Measurements from ENCODE around the gene NAV2. TPM values are rescaled to one million over a fixed set of nuclear protein-coding genes. Genes with fewer than 3 reads are reported as not detected.

NAV2 gene
- total and polyA plus RNA-seq, 4 experiments from 2014 or later, result 1.1 to 6.2 (median 4.2) TPM; not detected in 1

DNA sequence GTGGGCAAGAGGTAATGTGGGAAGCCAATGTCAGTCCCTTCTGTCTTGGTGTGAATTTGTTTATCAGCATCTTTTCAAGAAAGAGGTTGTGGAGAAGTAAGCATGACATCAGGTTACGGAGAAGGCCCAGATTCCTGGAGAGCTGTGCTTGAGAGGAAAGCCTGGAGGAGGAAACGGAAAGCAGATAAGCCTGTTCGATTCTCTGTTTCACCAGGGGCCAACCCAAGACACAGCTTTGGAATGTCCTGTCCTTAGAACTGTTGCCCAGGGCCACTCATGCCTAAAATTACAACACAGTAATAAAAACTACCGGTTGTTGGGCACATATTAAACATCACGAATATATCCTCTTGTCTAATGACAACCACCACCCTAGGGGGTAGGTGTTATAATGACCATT, 148.5 kb downstream of the NAV2 start:
- ChIA-PET CTCF (ENCODE audit: partially characterized antibody) (no interaction called here), POLR2A (ENCODE audit: partially characterized antibody) (no interaction called here)
- Histone ChIP-seq H3K27ac (ENCODE audit: low read depth, low read length) (no peak overlapping the region), H3K36me3 (ENCODE audit: insufficient read depth, low read length) (no peaks in the 10 kb centered on the region), H3K27me3 (ENCODE audit: insufficient read depth, low read length) (no peaks in the 10 kb centered on the region), H3K4me3 (ENCODE audit: low read length in 2 of 2) (no peak overlapping the region), H3K9me3 (ENCODE audit: control insufficient read depth in 1 of 2, low read length in 2 of 2) (no peaks in the 10 kb centered on the region), H3K4me1 (ENCODE audit: insufficient read depth, low read length) (no peaks in the 10 kb centered on the region)
- H3K27ac Mint-ChIP-seq, result no peak overlapping the region
- no peaks in the 10 kb centered on the region for H3K36me3 Mint-ChIP-seq
- no peaks in the 10 kb centered on the region for H3K4me1 Mint-ChIP-seq
- intact Hi-C loops (cut with micrococcal nuclease), result no loop called here
- no peaks in the 10 kb centered on the region for H3K9me3 Mint-ChIP-seq
- H3K4me3 Mint-ChIP-seq, result no peak overlapping the region
- H3K27me3 Mint-ChIP-seq, result no peaks in the 10 kb centered on the region
- DNase-seq, result no peak

DNA sequence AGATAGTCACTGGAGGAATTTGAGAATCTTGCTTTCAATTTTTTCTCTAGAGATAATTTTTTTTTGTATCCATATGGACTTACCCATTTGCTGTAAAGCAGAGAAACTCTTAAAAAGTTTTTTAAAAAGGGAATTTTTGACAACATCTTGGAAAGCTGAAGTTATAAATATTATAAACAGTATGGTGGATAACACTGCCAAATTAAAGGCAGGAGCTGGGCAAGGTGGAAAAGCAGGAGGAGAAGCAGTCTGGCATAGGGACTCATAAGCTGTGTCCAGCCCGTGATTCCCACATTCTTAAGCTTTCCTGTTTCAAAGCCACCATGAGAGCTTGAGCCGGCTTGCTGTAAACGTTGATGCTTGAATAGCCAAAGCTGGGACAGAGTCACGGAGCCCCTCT, 149.5 kb downstream of the NAV2 start:
- ChIA-PET POLR2A (ENCODE audit: partially characterized antibody) (no interaction called here), CTCF (ENCODE audit: partially characterized antibody) (no interaction called here)
- H3K36me3 Mint-ChIP-seq, result no peaks in the 10 kb centered on the region
- H3K4me3 Mint-ChIP-seq, result no peak overlapping the region
- no peaks in the 10 kb centered on the region for H3K4me1 Mint-ChIP-seq
- Histone ChIP-seq H3K4me3 (ENCODE audit: low read length in 2 of 2) (no peak overlapping the region), H3K27me3 (ENCODE audit: insufficient read depth, low read length) (no peaks in the 10 kb centered on the region), H3K36me3 (ENCODE audit: insufficient read depth, low read length) (no peaks in the 10 kb centered on the region), H3K9me3 (ENCODE audit: control insufficient read depth in 1 of 2, low read length in 2 of 2) (no peaks in the 10 kb centered on the region), H3K27ac (ENCODE audit: low read depth, low read length) (no peak overlapping the region), H3K4me1 (ENCODE audit: insufficient read depth, low read length) (no peaks in the 10 kb centered on the region)
- intact Hi-C loops (cut with micrococcal nuclease), result no loop called here
- no peak overlapping the region for H3K27ac Mint-ChIP-seq
- DNase-seq, result no peak
- H3K27me3 Mint-ChIP-seq, result no peaks in the 10 kb centered on the region
- no peaks in the 10 kb centered on the region for H3K9me3 Mint-ChIP-seq

DNA sequence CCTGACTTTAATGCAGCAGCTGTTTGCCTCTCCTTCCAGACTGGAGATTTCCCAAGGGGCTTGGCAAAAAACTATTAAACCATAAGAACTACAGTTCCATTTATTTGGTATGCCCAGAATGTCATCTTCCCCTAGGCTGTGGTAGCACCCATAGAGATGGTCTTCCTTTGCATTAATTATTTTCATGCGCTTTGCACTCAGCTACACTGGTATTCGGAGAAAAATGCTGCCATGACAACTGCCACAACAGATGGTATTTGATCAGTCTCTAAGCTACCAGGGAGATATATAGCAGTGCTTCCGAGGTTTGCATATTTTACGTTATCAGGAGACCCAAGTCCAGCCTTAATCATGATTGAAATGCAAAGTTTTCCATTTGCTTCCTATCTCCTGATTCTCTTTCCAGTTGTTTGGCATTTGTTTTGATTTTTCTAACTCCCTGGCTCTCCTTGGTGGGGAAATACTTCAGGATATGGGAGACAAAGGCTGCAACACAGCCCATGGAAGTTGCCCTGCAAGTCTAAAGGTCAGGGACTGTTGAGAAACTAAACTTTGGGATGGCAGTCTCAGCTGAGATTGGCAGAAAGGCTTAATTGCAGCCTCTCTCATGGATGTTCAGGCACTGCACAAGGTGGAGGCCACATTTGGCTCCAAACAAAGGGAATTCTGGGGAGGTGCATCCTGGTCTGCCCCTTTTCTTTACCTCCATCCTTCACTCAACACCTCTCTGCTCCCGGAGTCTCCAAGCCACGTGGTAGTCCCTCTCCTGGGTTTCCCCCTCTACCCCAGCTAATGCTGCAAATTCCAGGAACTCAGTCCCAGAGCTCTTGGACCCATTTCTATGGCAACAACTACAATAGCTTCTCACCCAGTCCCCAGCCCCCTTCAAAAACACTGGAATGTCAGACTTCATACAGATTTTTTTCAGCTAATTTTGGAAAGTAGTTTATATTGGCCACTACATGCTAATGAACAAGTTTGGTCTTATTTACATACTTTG, 151.8 kb downstream of the NAV2 start:
- Mint-ChIP-seq H3K27ac (no peak overlapping the region), H3K36me3 (no peaks in the 10 kb centered on the region), H3K4me3 (no peak overlapping the region), H3K9me3 (no peaks in the 10 kb centered on the region), H3K27me3 (no peaks in the 10 kb centered on the region), H3K4me1 (no peaks in the 10 kb centered on the region)
- Histone ChIP-seq H3K4me1 (ENCODE audit: insufficient read depth, low read length) (no peaks in the 10 kb centered on the region), H3K27me3 (ENCODE audit: insufficient read depth, low read length) (no peaks in the 10 kb centered on the region), H3K36me3 (ENCODE audit: insufficient read depth, low read length) (no peaks in the 10 kb centered on the region), H3K4me3 (ENCODE audit: low read length in 2 of 2) (no peak overlapping the region), H3K27ac (ENCODE audit: low read depth, low read length) (no peak overlapping the region), H3K9me3 (ENCODE audit: control insufficient read depth in 1 of 2, low read length in 2 of 2) (no peaks in the 10 kb centered on the region)
- ChIA-PET POLR2A (ENCODE audit: partially characterized antibody) (no interaction called here), CTCF (ENCODE audit: partially characterized antibody) (no interaction called here)
- no peak for DNase-seq
- intact Hi-C loops (cut with micrococcal nuclease), result no loop called here

DNA sequence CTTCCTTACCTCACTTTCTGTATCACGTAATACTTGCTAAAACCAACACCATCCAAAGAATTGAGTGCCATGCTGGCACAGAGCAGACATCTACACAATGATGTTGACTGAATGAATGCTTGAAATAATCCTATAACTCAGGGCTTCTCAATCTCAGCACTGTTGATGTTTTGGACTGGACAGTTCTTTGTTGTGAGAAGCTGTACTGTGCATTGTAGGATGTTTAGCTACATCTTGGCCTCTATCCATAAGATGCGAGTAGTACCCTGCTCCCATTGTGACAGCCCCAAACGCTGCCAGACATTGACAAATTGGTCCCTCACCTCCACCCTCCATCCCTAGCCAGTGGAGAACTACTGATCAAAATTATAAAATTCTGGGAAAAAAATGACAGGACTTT, 153.4 kb downstream of the NAV2 start:
- intact Hi-C loops (cut with micrococcal nuclease), result no loop called here

DNA sequence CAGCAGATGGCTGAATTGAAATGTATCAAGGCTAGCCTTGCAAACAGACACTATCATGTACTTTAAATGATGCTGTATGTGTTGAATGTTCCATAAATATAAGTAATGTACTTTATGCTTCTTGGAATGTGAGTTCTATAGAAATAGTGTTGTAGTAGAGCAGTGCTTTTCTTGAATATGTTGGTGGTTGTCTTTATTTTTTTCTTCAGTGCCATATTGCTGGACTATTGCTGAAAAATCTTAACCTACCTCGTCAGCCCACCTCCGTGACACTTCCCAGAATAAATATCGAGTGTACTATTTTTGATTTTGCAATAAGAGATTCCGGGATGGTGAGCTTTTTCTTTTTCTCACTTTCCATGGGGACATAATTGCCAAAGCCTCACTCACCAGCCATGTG, 153.9 kb downstream of the NAV2 start:
- H3K36me3 Mint-ChIP-seq, result no peaks in the 10 kb centered on the region
- Histone ChIP-seq H3K9me3 (ENCODE audit: control insufficient read depth in 1 of 2, low read length in 2 of 2) (no peaks in the 10 kb centered on the region), H3K27me3 (ENCODE audit: insufficient read depth, low read length) (no peaks in the 10 kb centered on the region), H3K27ac (ENCODE audit: low read depth, low read length) (no peak overlapping the region), H3K36me3 (ENCODE audit: insufficient read depth, low read length) (no peaks in the 10 kb centered on the region), H3K4me1 (ENCODE audit: insufficient read depth, low read length) (no peaks in the 10 kb centered on the region), H3K4me3 (ENCODE audit: low read length in 2 of 2) (no peak overlapping the region)
- H3K4me1 Mint-ChIP-seq, result no peaks in the 10 kb centered on the region
- H3K27me3 Mint-ChIP-seq, result no peaks in the 10 kb centered on the region
- intact Hi-C loops (cut with micrococcal nuclease), result no loop called here
- POLR2A ChIA-PET (ENCODE audit: partially characterized antibody), result no interaction called here
- no peak overlapping the region for H3K4me3 Mint-ChIP-seq
- DNase-seq, result no peak
- CTCF ChIA-PET (ENCODE audit: partially characterized antibody), result no interaction called here
- H3K27ac Mint-ChIP-seq, result no peak overlapping the region
- no peaks in the 10 kb centered on the region for H3K9me3 Mint-ChIP-seq

More for the DNA sequence above, 153.4 kb downstream of the NAV2 start:
- no peak overlapping the region for H3K27ac Mint-ChIP-seq
- POLR2A ChIA-PET (ENCODE audit: partially characterized antibody), result no interaction called here
- Histone ChIP-seq H3K9me3 (ENCODE audit: control insufficient read depth in 1 of 2, low read length in 2 of 2) (no peaks in the 10 kb centered on the region), H3K4me1 (ENCODE audit: insufficient read depth, low read length) (no peaks in the 10 kb centered on the region), H3K36me3 (ENCODE audit: insufficient read depth, low read length) (no peaks in the 10 kb centered on the region), H3K27ac (ENCODE audit: low read depth, low read length) (no peak overlapping the region), H3K4me3 (ENCODE audit: low read length in 2 of 2) (no peak overlapping the region), H3K27me3 (ENCODE audit: insufficient read depth, low read length) (no peaks in the 10 kb centered on the region)
- H3K27me3 Mint-ChIP-seq, result no peaks in the 10 kb centered on the region
- H3K9me3 Mint-ChIP-seq, result no peaks in the 10 kb centered on the region
- H3K36me3 Mint-ChIP-seq, result no peaks in the 10 kb centered on the region
- CTCF ChIA-PET (ENCODE audit: partially characterized antibody), result no interaction called here
- DNase-seq, result no peak
- H3K4me1 Mint-ChIP-seq, result no peaks in the 10 kb centered on the region
- no peak overlapping the region for H3K4me3 Mint-ChIP-seq

DNA sequence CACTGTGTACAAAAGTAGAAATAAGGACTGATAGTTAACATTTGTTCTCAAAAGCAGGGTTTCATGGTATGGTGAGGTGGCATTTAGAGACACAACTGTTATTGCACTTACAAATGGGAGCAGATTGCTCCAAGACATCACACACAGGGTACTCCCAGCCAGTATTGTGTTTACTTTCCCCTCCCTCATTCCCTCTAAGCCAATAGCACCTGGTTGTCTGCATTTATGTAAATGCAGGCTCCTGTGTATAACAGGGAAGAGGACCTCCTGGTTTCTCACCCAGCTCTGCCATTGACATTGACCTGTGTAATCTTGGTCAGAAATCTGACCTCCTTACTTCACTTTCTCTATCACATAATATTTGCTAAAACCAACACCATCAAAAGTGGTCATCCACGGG, 154.4 kb downstream of the NAV2 start:
- no peak overlapping the region for H3K4me3 Mint-ChIP-seq

DNA sequence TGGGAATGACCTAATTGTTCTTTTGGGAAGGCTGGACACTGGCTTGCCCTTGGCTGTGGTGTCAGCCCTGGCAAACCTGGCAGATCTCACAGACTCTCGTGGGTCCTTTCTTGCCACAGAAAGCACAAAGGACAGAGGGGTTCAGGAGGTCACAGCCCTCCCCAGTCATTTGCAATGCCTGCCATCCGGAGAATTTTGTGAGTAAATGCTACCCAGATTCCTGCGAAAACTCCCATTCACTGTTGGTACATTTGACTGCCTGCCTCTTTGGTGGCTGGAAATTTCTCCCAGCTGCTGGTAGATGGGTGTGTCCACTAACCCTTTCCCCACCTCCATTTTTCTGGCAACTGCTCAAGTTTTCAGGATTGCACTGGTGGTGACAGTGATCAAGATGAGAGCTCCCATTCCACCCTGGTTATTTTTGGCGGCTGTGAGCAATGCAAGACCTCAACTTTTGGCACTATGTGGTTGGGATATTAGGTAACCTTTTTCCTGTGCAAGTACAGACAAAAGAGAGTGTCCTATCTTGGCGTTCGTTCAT, 155.7 kb downstream of the NAV2 start:
- POLR2A ChIA-PET (ENCODE audit: partially characterized antibody), result no interaction called here
- H3K4me1 ChIP-seq (ENCODE audit: insufficient read depth, low read length), result no peaks in the 10 kb centered on the region
- CTCF ChIA-PET (ENCODE audit: partially characterized antibody), result no interaction called here

More for the DNA sequence above, 154.4 kb downstream of the NAV2 start:
- H3K27me3 Mint-ChIP-seq, result no peaks in the 10 kb centered on the region
- no peaks in the 10 kb centered on the region for H3K9me3 Mint-ChIP-seq
- no peaks in the 10 kb centered on the region for H3K36me3 Mint-ChIP-seq
- H3K27ac Mint-ChIP-seq, result no peak overlapping the region
- POLR2A ChIA-PET (ENCODE audit: partially characterized antibody), result no interaction called here
- DNase-seq, result no peak
- H3K27me3 ChIP-seq (ENCODE audit: insufficient read depth, low read length), result no peaks in the 10 kb centered on the region
- CTCF ChIA-PET (ENCODE audit: partially characterized antibody), result no interaction called here
- no peak overlapping the region for H3K27ac ChIP-seq (ENCODE audit: low read depth, low read length)
- H3K36me3 ChIP-seq (ENCODE audit: insufficient read depth, low read length), result no peaks in the 10 kb centered on the region
- intact Hi-C loops (cut with micrococcal nuclease), result no loop called here
- H3K4me1 Mint-ChIP-seq, result no peaks in the 10 kb centered on the region
- no peaks in the 10 kb centered on the region for H3K4me1 ChIP-seq (ENCODE audit: insufficient read depth, low read length)
- no peak overlapping the region for H3K4me3 ChIP-seq (ENCODE audit: low read length in 2 of 2)
- H3K9me3 ChIP-seq (ENCODE audit: control insufficient read depth in 1 of 2, low read length in 2 of 2), result no peaks in the 10 kb centered on the region

More for the DNA sequence above, 155.7 kb downstream of the NAV2 start:
- Mint-ChIP-seq H3K27ac (no peak overlapping the region), H3K9me3 (no peaks in the 10 kb centered on the region), H3K4me3 (no peak overlapping the region), H3K4me1 (no peaks in the 10 kb centered on the region), H3K36me3 (no peaks in the 10 kb centered on the region), H3K27me3 (no peaks in the 10 kb centered on the region)
- H3K27ac ChIP-seq (ENCODE audit: low read depth, low read length), result no peak overlapping the region
- H3K36me3 ChIP-seq (ENCODE audit: insufficient read depth, low read length), result no peaks in the 10 kb centered on the region
- no peak for DNase-seq
- intact Hi-C loops (cut with micrococcal nuclease), result no loop called here
- no peaks in the 10 kb centered on the region for H3K9me3 ChIP-seq (ENCODE audit: control insufficient read depth in 1 of 2, low read length in 2 of 2)
- no peaks in the 10 kb centered on the region for H3K27me3 ChIP-seq (ENCODE audit: insufficient read depth, low read length)
- H3K4me3 ChIP-seq (ENCODE audit: low read length in 2 of 2), result no peak overlapping the region

Data from CD4-positive, alpha-beta memory T cell (primary cell).